GM13977 (cell line): Measurements from ENCODE around the gene NF2.

Experiments used
- DNase-seq: peaks from one replicate; pipeline ENCODE4 v3.0.0; 2012; ENCODE audit warnings: low spot score
- in situ Hi-C: fragments of 300-500 bp; cut with MboI; formaldehyde crosslinking; loops from one replicate; pipeline ENCODE4 v1.12.0; 2022; ENCODE audit warnings: low sequenced_read_pairs, low pct_unique_long_range_greater_than_20kb, mixed read lengths, inconsistent platforms; ENCODE audit not compliant: unreplicated experiment
- TF ChIP-seq, protein P1 (sequence below): IDR thresholded peaks from 2 replicates; pipeline ENCODE4 v1.5.1; 2012; ENCODE audit warnings: mild to moderate bottlenecking, control low read depth; ENCODE audit not compliant: insufficient read depth; ENCODE audit errors: extremely low read depth, missing control alignments

The NF2 gene

DNA sequence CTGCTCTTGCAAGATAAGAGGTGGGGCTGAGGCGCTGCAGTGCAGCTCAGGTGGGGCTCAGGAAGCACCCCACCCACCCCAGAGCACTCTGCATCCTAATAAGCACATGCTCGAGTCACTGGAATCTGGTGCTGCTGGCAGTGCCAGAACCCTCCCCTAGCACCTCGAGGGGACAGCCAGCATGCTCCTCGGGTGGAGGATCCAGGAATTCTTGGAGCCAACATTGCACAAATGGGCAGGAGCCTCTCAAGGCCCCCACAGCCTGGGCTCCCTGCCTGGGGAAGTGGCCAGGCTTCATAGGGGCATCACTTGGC, 88.9 kb downstream of the NF2 start:
- in situ Hi-C loops: no loop called here

DNA sequence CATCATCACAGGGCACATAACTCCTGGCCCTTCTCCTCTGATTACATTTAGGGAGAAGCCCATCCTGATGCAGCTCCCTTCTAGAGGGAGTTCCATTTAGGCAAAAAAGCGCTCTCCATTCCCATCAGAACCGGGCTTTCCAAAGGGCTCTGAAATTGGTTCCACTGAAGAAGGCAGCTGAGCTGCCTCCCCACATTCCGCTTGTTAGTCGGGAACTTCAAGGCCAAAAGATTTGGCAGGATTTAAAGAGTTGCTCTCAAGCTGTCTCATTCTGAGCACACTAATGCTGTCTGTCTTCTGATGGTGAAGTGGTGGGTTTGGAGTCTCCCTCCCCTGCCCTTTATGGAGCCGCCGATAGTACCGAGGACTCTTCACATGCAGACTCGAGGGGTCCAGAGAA, 89.7 kb downstream of the NF2 start:
- in situ Hi-C loops: no loop called here
- TF ChIP-seq, protein P1, sequence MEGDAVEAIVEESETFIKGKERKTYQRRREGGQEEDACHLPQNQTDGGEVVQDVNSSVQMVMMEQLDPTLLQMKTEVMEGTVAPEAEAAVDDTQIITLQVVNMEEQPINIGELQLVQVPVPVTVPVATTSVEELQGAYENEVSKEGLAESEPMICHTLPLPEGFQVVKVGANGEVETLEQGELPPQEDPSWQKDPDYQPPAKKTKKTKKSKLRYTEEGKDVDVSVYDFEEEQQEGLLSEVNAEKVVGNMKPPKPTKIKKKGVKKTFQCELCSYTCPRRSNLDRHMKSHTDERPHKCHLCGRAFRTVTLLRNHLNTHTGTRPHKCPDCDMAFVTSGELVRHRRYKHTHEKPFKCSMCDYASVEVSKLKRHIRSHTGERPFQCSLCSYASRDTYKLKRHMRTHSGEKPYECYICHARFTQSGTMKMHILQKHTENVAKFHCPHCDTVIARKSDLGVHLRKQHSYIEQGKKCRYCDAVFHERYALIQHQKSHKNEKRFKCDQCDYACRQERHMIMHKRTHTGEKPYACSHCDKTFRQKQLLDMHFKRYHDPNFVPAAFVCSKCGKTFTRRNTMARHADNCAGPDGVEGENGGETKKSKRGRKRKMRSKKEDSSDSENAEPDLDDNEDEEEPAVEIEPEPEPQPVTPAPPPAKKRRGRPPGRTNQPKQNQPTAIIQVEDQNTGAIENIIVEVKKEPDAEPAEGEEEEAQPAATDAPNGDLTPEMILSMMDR: no peak
- no peak for DNase-seq

More for the DNA sequence above, 88.9 kb downstream of the NF2 start:
- no peak for DNase-seq
- TF ChIP-seq, protein P1: no peak

DNA sequence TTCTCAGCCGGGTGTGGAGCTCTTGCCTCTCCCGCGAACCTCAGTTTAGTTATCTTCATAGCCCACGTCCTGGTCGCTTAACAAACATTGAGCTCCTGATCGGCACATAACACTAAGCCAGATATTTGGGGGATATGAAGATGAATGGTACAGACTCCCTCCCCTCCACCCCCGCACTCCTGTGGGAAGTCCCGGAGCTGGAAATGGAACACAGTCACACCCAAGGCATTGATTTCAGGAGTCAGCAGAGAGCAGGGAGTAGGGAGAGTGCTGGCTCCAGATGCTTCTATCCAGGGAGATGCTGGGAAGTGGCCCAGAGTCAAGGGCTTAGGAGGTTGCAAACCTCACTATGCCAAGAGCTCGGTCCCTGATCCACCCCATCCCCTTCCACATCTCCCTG, 90.2 kb downstream of the NF2 start:
- in situ Hi-C loops: no loop called here
- TF ChIP-seq, protein P1: no peak
- no peak for DNase-seq

DNA sequence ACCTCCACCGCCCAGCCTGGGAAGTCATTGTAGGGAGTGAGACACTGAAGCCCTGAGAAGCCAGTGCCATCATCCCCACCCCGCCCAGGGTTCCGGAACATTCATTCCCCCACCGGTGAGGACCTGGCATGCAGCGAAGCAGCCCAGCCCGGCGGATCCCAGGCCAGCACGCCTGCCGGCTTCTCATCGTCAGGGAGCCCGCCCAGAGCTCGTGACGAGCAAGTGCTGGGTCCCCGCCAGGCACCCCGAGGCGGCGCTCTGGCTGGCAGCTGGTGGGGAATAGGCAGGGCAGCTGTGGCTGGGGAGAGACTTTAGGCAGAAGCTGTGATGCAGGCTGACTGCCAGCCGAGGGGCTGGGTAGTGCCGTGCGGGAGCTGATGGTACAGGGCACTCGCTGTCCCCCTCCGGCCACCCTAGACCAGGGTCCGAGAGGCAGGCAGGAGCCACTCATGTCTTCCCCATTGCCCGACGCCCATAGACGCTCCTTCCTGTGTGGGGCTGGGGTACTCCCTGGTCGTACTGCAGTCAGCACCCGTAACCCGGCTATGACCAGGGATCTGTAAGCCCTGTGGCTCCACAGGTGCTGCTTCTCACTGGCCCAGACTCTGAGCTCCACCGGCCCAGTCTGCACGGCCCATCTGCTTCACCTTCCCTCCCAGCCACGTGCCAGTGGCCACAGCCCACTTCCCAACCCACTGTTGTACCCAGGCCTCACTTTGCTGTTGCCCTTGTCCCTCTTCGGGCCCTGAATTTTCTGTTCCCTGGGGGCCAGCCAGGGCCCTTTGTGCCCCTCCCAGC, 91.9 kb downstream of the NF2 start:
- in situ Hi-C loops: no loop called here
- no peak for DNase-seq
- TF ChIP-seq, protein P1: no peak

DNA sequence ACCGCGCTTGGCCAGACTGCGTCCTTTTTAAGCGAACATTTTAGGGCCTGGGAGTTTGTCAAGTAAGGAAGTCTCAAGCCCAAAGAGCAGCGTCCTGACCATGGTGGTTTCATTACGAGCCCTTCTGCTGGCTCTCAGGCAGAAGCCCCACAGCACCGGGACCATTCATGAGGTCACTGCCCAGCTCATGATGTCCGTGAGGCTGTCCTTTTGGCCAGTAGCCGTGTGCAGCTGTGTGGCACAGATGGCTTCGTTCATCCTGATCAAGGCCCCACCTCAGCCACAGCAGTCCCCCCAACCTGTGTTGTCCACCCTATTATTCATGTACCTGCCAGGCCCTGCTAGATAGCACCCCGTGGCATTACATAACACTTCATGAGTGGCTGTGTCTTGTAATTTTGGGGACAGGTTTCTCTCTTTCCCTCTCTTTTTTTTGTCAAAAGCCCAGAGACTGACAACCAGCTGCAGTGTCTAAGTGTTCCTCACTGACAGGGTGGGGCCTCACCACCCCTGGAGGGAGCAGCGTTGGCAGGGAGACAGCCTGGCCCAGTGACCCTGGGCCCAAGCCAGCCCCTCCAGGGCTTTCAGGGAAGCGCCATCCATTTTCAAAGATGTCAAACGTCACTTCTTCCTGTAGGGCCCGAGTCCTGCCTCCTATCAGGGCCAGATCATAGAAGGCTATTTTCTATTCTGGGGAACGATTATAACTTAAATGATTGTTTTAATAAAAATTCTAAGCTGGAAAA, 94.6 kb downstream of the NF2 start:
- TF ChIP-seq, protein P1: no peak
- DNase-seq: no peak
- in situ Hi-C loops: no loop called here

DNA sequence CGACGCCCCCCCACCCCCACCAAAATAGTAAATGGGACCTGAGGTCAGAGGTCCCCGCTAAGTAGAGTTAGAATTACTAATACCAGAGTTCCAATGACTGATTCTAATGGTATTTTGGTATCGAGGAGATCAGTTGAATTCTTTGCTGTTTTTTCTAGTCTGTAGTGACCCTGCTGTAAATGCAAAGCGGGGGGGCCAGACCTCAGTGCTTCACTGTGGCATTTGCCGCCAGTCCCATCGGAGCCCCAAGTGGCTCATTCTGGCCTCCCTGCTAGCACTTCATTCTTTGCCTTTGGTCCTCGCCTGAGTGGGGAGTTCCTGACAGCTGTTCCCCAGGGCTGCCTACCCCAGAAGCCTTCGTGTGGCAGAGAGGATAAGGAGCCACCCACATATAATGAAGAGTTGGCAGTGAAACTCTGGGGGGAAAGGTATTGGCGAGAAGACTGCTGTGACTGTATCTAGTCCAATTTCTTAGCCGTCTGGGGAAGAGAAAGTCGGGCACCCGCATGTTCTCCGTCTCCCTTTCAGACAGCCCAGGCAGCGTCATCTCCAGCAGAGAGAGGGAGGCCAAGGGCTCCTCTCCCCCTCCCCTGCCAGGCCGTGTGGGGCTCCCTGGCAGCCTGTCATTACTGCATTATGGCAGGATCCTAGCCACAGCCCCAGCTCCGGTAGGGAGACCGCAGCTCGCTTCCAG, 96.9 kb downstream of the NF2 start:
- TF ChIP-seq, protein P1: no peak
- no peak for DNase-seq
- in situ Hi-C loops: no loop called here
